Stomach (tissue), 4 donors: ENCODE data around the gene RSPH9.

Source experiments
- CTCF ChIP-seq, 7 experiments: fragments of 450-650 bp in 4 of 7; fragments of 200-600 bp in 3 of 7; sonication (generic) in 3 of 7; IDR thresholded peaks; one replicate each; pipeline ENCODE4 v1.5.1; 2016 to 2019; ENCODE audit warnings: antibody characterized with exemption in 7 of 7, control low read depth in 2 of 7, mild to moderate bottlenecking in 1 of 7
- POLR2A ChIP-seq, 4 donors: fragments of 450-650 bp; IDR thresholded peaks; one replicate each; pipeline ENCODE4 v1.6.1; 2016; ENCODE audit warnings: antibody characterized with exemption in 4 of 4, control low read depth in 2 of 4, mild to moderate bottlenecking in 1 of 4, moderate library complexity in 1 of 4
- POLR2AphosphoS5 ChIP-seq, 3 donors: sonication (generic); formaldehyde crosslinking; IDR thresholded peaks; one replicate each; pipeline ENCODE4 v1.6.1; 2016; ENCODE audit warnings: antibody characterized with exemption in 3 of 3

GRCh38 chr6:43715056-43715788 lies 70.4 kb downstream of the RSPH9 start:
- TF ChIP-seq POLR2A (IDR thresholded peaks at IDR 0.05) (no peak), CTCF (IDR thresholded peaks at IDR 0.05) (no peak), POLR2AphosphoS5 (IDR thresholded peaks at IDR 0.05) (no peak)
